AG04450 (cell line): ENCODE data around the gene NCS1. TPM values are rescaled to one million over a fixed set of nuclear protein-coding genes. Genes with fewer than 3 reads are reported as not detected.
A peak's percentile ranks its signal among the peaks of the same experiment; 100 is the strongest.
"Not testable (repeated sequence)": the region's sequence is repeated elsewhere in the genome, so short reads cannot be mapped to it uniquely, and the experiment has no call there.

Experiments used
- CTCF ChIA-PET: fragments of 300-600, 350-600 bp; formaldehyde crosslinking; extraction: SDS; loops from one replicate; lab custom pipeline; 2022; ENCODE audit warnings: antibody characterized with exemption, inconsistent platforms; lab: Charles Lee
- POLR2A ChIA-PET: fragments of 350-600 bp; formaldehyde crosslinking; extraction: SDS; loops from one replicate; lab custom pipeline; 2021; ENCODE audit warnings: antibody characterized with exemption, inconsistent platforms; lab: Yijun Ruan, JAX
- DNase-seq: peaks from one replicate; pipeline ENCODE4 v3.0.0-alpha.2; 2011; ENCODE audit warnings: low read depth, low spot score
- H3K27ac ChIP-seq: one replicate; pipeline ENCODE4 v1.5.1; 2012; ENCODE audit warnings: low read depth, low read length, control low read depth
- H3K27me3 ChIP-seq: one replicate; pipeline ENCODE4 v1.6.0; 2012; ENCODE audit warnings: low read length; ENCODE audit not compliant: control insufficient read depth, insufficient read depth
- H3K4me3 ChIP-seq: 2 replicates; pipeline ENCODE4 v1.5.1; 2011; ENCODE audit warnings: mild to moderate bottlenecking, low read depth, low read length, control low read depth
- H3K9me3 ChIP-seq: 2 replicates; pipeline ENCODE4 v1.5.1; 2012; ENCODE audit warnings: low read length; ENCODE audit not compliant: control insufficient read depth, insufficient read depth
- CTCF ChIP-seq: IDR thresholded peaks from 2 replicates; pipeline ENCODE4 v1.5.1; 2011; ENCODE audit warnings: low read depth, low read length, control low read depth, inconsistent platforms
- polyA plus RNA-seq: library from polyadenylated mRNA; depleted of rRNA; stranded (reverse); fragments of >200 nt; gene quantifications from 2 replicates; pipeline ENCODE4 v1.2.3, GENCODE V29; 2011

Gene NCS1
- polyA plus RNA-seq, 1 experiment = 68.3 TPM

DNA sequence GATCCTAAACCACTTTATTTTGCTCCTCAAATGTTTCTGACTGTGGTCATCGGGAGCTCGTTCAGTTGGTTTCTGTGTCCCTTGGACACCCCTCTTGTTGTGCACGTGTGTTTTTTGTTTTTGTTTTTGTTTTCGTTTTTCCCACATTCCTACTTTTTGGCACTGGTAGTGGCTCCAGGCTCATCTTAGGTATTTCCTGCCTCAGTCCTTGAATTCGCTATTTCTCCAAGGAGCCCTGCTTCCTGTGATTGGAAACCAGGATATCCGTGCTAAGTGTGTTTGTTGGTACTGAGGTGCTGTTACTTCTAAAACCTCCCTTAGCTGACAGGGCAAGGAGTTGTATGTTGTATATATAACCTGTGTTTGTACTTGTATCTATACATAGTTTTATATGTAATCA lies 99.3 kb downstream of the NCS1 start:
- no peak overlapping the region for H3K4me3 ChIP-seq
- H3K9me3 ChIP-seq = no peaks in the 10 kb centered on the region; the same call in 1 of the 2 replicates
- H3K27ac ChIP-seq = no peak overlapping the region
- ChIA-PET POLR2A (no interaction called here), CTCF (interaction anchor here (1.1 kb wide), 1 partner anchor 28 kb away, joined by 3 read pairs; no protein-coding TSS in a partner anchor)
- peaks cover 30% of the 10 kb centered on the region for H3K27me3 ChIP-seq
- TF ChIP-seq CTCF = no peak
- no peak for DNase-seq

- peaks cover 11% of the 10 kb centered on the region for H3K27me3 ChIP-seq
- ChIA-PET POLR2A (no interaction called here), CTCF (no interaction called here)
- H3K4me3 ChIP-seq = no peak overlapping the region
- DNase-seq = no peak
- TF ChIP-seq CTCF = no peak
- H3K27ac ChIP-seq = no peak overlapping the region
- H3K9me3 ChIP-seq = no peaks in the 10 kb centered on the region; the same call in 1 of the 2 replicates
These were observed 103.0 kb downstream of the NCS1 start for GRCh38 chr9:130275156-130275555.

DNA sequence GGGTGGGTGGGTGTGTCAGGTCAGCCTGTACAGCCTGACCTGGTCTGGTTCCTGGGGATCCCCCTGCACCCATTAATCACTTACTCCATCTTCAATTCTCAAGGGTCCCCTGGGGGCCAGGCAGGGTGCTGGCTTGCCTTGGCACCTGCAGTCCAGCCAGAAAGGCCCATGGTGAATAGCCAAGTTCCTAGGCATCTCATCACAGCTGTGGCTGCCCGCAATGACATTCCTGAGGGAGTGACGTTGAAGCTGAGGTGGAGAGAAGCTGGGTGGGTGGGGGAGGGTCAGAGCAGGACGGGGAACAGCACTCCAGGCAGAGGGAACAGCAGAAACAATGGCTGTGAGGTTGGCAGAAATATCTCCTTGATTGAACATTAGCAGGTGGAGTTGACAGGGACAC lies 103.9 kb downstream of the NCS1 start:
- DNase-seq = peak; percentile 29
- ChIA-PET POLR2A (no interaction called here), CTCF (no interaction called here)
- Histone ChIP-seq H3K4me3 (no peak overlapping the region), H3K27ac (no peak overlapping the region), H3K27me3 (peaks cover 9% of the 10 kb centered on the region), H3K9me3 (no peaks in the 10 kb centered on the region; the same call in 1 of the 2 replicates)
- TF ChIP-seq CTCF = no peak

- no peak for DNase-seq
- Histone ChIP-seq H3K4me3 (no peak overlapping the region), H3K27ac (no peak overlapping the region), H3K27me3 (peaks cover 9% of the 10 kb centered on the region), H3K9me3 (no peaks in the 10 kb centered on the region; the same call in 1 of the 2 replicates)
- ChIA-PET POLR2A (interaction anchor here (0.6 kb wide), 1 partner anchor 13 kb away, joined by 3 read pairs; no protein-coding TSS in a partner anchor), CTCF (no interaction called here)
- no peak for TF ChIP-seq CTCF
These were observed 104.8 kb downstream of the NCS1 start for GRCh38 chr9:130276955-130277354.

- H3K27ac ChIP-seq, H3K9me3 ChIP-seq, H3K4me3 ChIP-seq, CTCF ChIA-PET, DNase-seq: not testable (repeated sequence)
- H3K27me3 ChIP-seq = peaks cover 12% of the 10 kb centered on the region
- POLR2A ChIA-PET = interaction anchor here (0.6 kb wide), 1 partner anchor 13 kb away, joined by 3 read pairs; no protein-coding TSS in a partner anchor
These were observed 105.3 kb downstream of the NCS1 start for GRCh38 chr9:130277525-130277924.
